H1 (cell line): Measurements from ENCODE around the gene HRH2. TPM values are rescaled to one million over a fixed set of nuclear protein-coding genes. Genes with fewer than 3 reads are reported as not detected.

Experiments
- CTCF ChIA-PET: fragments of 300-600 bp; sonication (Branson Sonifier 250); formaldehyde crosslinking; loops from one replicate; lab custom pipeline; 2021; ENCODE audit not compliant: partially characterized antibody; lab: Charles Lee
- POLR2A ChIA-PET: fragments of 300-600 bp; sonication (Branson Sonifier 250); formaldehyde crosslinking; loops from one replicate; lab custom pipeline; 2021; ENCODE audit warnings: inconsistent platforms; ENCODE audit not compliant: partially characterized antibody; lab: Charles Lee
- DNase-seq, 2 experiments: peaks; one replicate each; pipeline versions ENCODE4 v3.0.0 to v3.0.0-alpha.2; 2010 to 2022; ENCODE audit warnings: low spot score in 2 of 2, low read depth in 1 of 2, mixed read lengths in 1 of 2
- FAIRE-seq: peaks from 2 replicates; lab custom pipeline; 2011; peaks lifted over from hg19 to GRCh38; lab: Jason Lieb, UNC
- H2AFZ ChIP-seq: 2 replicates; pipeline ENCODE4 v1.8.1; 2012; ENCODE audit warnings: low read length, inconsistent platforms
- H2AK5ac ChIP-seq: 2 replicates; pipeline ENCODE4 v1.6.1; 2013; ENCODE audit warnings: low read depth, low read length
- H2BK120ac ChIP-seq: replicated peaks from 2 replicates; pipeline ENCODE3; 2013; ENCODE audit warnings: low read depth, low read length, inconsistent platforms
- H2BK12ac ChIP-seq: 2 replicates; pipeline ENCODE4 v1.6.1; 2013; ENCODE audit warnings: low read depth, low read length
- H2BK15ac ChIP-seq: 2 replicates; pipeline ENCODE4 v1.6.1; 2013; ENCODE audit warnings: low read length
- H2BK20ac ChIP-seq: 2 replicates; pipeline ENCODE4 v1.6.1; 2013; ENCODE audit warnings: low read length
- H2BK5ac ChIP-seq: 2 replicates; pipeline ENCODE4 v1.6.1; 2013; ENCODE audit warnings: low read depth, low read length
- H3K14ac ChIP-seq: 2 replicates; pipeline ENCODE4 v1.6.1; 2013; ENCODE audit warnings: inconsistent platforms; ENCODE audit not compliant: insufficient read length
- H3K18ac ChIP-seq: 2 replicates; pipeline ENCODE4 v1.6.1; 2013; ENCODE audit warnings: low read length; ENCODE audit errors: extremely low read depth
- H3K23ac ChIP-seq: 2 replicates; pipeline ENCODE4 v1.6.1; 2013; ENCODE audit warnings: inconsistent platforms; ENCODE audit not compliant: insufficient read length
- H3K23me2 ChIP-seq: 2 replicates; pipeline ENCODE4 v1.6.1; 2013; ENCODE audit warnings: low read depth, low read length
- H3K27ac ChIP-seq: 2 replicates; pipeline ENCODE4 v1.6.1; 2011; ENCODE audit warnings: low read depth, low read length, inconsistent platforms
- H3K27me3 ChIP-seq, 4 experiments: replicated peaks in 1 of 4; 1 replicate in 1 of 4; 2 replicates in 3 of 4; pipeline versions ENCODE4 v1.6.1 to v1.8.1; 2011 to 2013; ENCODE audit warnings: low read length in 3 of 4, mild to moderate bottlenecking in 3 of 4, inconsistent platforms in 2 of 4, mixed read lengths in 2 of 4, moderate library complexity in 1 of 4; ENCODE audit not compliant: control insufficient read depth in 3 of 4, insufficient read depth in 3 of 4; ENCODE audit errors: extremely low read depth in 1 of 4
- H3K36me3 ChIP-seq, 4 experiments: 2 replicates each; pipeline versions ENCODE4 v1.6.1 to v1.8.1; 2011 to 2013; ENCODE audit warnings: mild to moderate bottlenecking in 4 of 4, low read length in 3 of 4, moderate library complexity in 2 of 4, control low read depth in 1 of 4, inconsistent platforms in 1 of 4; ENCODE audit not compliant: insufficient read depth in 4 of 4, control insufficient read depth in 2 of 4
- H3K4ac ChIP-seq: replicated peaks from 2 replicates; pipeline ENCODE3; 2013; ENCODE audit warnings: low read length, low read depth, mixed read lengths, inconsistent platforms; ENCODE audit not compliant: insufficient read length
- H3K4me1 ChIP-seq, 4 experiments: replicated peaks in 1 of 4; 1 replicate in 1 of 4; 2 replicates in 3 of 4; pipeline versions ENCODE4 v1.6.1 to v1.8.1; 2011 to 2013; ENCODE audit warnings: low read length in 3 of 4, inconsistent platforms in 2 of 4, mixed read lengths in 1 of 4; ENCODE audit not compliant: insufficient read depth in 4 of 4, control insufficient read depth in 3 of 4
- H3K4me2 ChIP-seq, 2 experiments: 2 replicates each; pipeline versions ENCODE4 v1.6.1 to v1.8.1; 2011 to 2013; ENCODE audit warnings: low read depth in 2 of 2, low read length in 2 of 2, control low read depth in 1 of 2, inconsistent platforms in 1 of 2, mild to moderate bottlenecking in 1 of 2; ENCODE audit not compliant: insufficient read depth in 1 of 2
- H3K4me3 ChIP-seq, 4 experiments: fragments of 200-600, 300-600 bp in 1 of 4; sonication (generic), shearing (Covaris generic), sonication (Bioruptor Twin) in 1 of 4; 2 replicates each; pipeline versions ENCODE4 v1.5.1 to v1.8.1; 2011 to 2016; ENCODE audit warnings: low read length in 4 of 4, low read depth in 3 of 4, control low read depth in 2 of 4, inconsistent platforms in 2 of 4, mild to moderate bottlenecking in 2 of 4, mixed read lengths in 1 of 4, moderate library complexity in 1 of 4; ENCODE audit not compliant: insufficient read depth in 2 of 4; ENCODE audit errors: extremely low read depth in 1 of 4
- H3K56ac ChIP-seq: replicated peaks from 2 replicates; pipeline ENCODE3; 2013; ENCODE audit warnings: low read depth, mild to moderate bottlenecking, mixed read lengths, low read length, inconsistent platforms; ENCODE audit not compliant: insufficient read length
- H3K79me1 ChIP-seq: 2 replicates; pipeline ENCODE4 v1.6.1; 2013; ENCODE audit warnings: low read depth, low read length, control low read depth
- H3K79me2 ChIP-seq, 2 experiments: 2 replicates each; pipeline versions ENCODE4 v1.6.1 to v1.8.1; 2012 to 2013; ENCODE audit warnings: low read length in 2 of 2, mild to moderate bottlenecking in 2 of 2, inconsistent platforms in 1 of 2; ENCODE audit not compliant: insufficient read depth in 2 of 2, control insufficient read depth in 1 of 2
- H3K9ac ChIP-seq, 4 experiments: replicated peaks in 1 of 4; 1 replicate in 1 of 4; 2 replicates in 3 of 4; pipeline versions ENCODE4 v1.6.1 to v1.8.1; 2011 to 2013; ENCODE audit warnings: low read depth in 3 of 4, low read length in 3 of 4, control low read depth in 2 of 4, mild to moderate bottlenecking in 2 of 4, moderate library complexity in 2 of 4, inconsistent platforms in 1 of 4; ENCODE audit errors: extremely low read depth in 1 of 4
- H3K9me3 ChIP-seq, 2 experiments: 2 replicates each; pipeline versions ENCODE4 v1.6.1 to v1.8.1; 2012 to 2013; ENCODE audit warnings: mild to moderate bottlenecking in 2 of 2, moderate library complexity in 2 of 2, control low read depth in 1 of 2, inconsistent platforms in 1 of 2, low read depth in 1 of 2, low read length in 1 of 2, mixed read lengths in 1 of 2; ENCODE audit not compliant: insufficient read depth in 2 of 2
- H4K20me1 ChIP-seq, 2 experiments: replicated peaks in 1 of 2; 2 replicates each; pipeline versions ENCODE3 to v1.8.1; 2011 to 2013; ENCODE audit warnings: inconsistent platforms in 2 of 2, low read length in 2 of 2, mild to moderate bottlenecking in 1 of 2; ENCODE audit not compliant: insufficient read depth in 2 of 2, control insufficient read depth in 1 of 2
- H4K5ac ChIP-seq: 2 replicates; pipeline ENCODE4 v1.6.1; 2013; ENCODE audit warnings: low read length, low read depth, mixed read lengths, inconsistent platforms; ENCODE audit not compliant: insufficient read length
- H4K8ac ChIP-seq: 2 replicates; pipeline ENCODE4 v1.8.0; 2013; ENCODE audit warnings: mild to moderate bottlenecking, moderate library complexity, low read length, inconsistent platforms; ENCODE audit not compliant: insufficient read depth; ENCODE audit errors: extremely low read depth
- H4K91ac ChIP-seq: replicated peaks from 2 replicates; pipeline ENCODE3; 2013; ENCODE audit warnings: low read length, mixed read lengths, inconsistent platforms; ENCODE audit not compliant: insufficient read length
- CHD2 ChIP-seq: IDR thresholded peaks from 2 replicates; pipeline ENCODE4 v1.6.1; 2012; ENCODE audit warnings: low read length, improper control_type of control experiment
- EZH2 ChIP-seq: fragments of 200-600 bp; sonication (generic); IDR thresholded peaks from 2 replicates; pipeline ENCODE4 v1.7.1; 2012; ENCODE audit warnings: low read depth, mild to moderate bottlenecking, moderate library complexity, low read length, inconsistent platforms; ENCODE audit not compliant: severe bottlenecking
- NRF1 ChIP-seq: IDR thresholded peaks from 2 replicates; pipeline ENCODE4 v1.6.1; 2011; ENCODE audit warnings: mild to moderate bottlenecking, low read depth, low read length, improper control_type of control experiment
- POLR2A ChIP-seq, 2 experiments: IDR thresholded peaks; 1 replicate in 1 of 2; 2 replicates in 1 of 2; pipeline ENCODE4 v1.6.1; 2011; ENCODE audit warnings: low read depth in 2 of 2, low read length in 2 of 2, mild to moderate bottlenecking in 2 of 2; ENCODE audit errors: control extremely low read depth in 1 of 2
- RXRA ChIP-seq: IDR thresholded peaks from 2 replicates; pipeline ENCODE4 v1.6.1; 2011; ENCODE audit warnings: low read depth, mild to moderate bottlenecking, low read length, moderate library complexity; ENCODE audit not compliant: insufficient read depth
- USF2 ChIP-seq: IDR thresholded peaks from 2 replicates; pipeline ENCODE4 v1.6.1; 2011; ENCODE audit warnings: low read length, improper control_type of control experiment
- WGBS, 2 experiments: shearing (Covaris generic) in 1 of 2; methylation state at CpG; one replicate each; pipeline versions ENCODE4 v1.1.6 to v1.1.7; 2013 to 2015; ENCODE audit warnings: low lambda C conversion rate in 2 of 2, mixed read lengths in 2 of 2, inconsistent platforms in 1 of 2, low coverage in 1 of 2, missing lambda C conversion rate in 1 of 2; ENCODE audit not compliant: insufficient replicate concordance in 2 of 2, insufficient coverage in 1 of 2, insufficient read length in 1 of 2; ENCODE audit errors: extremely low coverage in 1 of 2, missing lambda C conversion rate in 1 of 2; 5-methylcytosine and 5-hydroxymethylcytosine counted together
- polyA plus RNA-seq, 7 experiments: library from polyadenylated mRNA; depleted of rRNA in 3 of 7; stranded (reverse) in 5 of 7; unstranded in 2 of 7; fragments of >200 nt in 5 of 7; fragments of 200-250 nt in 2 of 7; gene quantifications; 1 replicate in 5 of 7; 2 replicates in 1 of 7; 4 replicates in 1 of 7; pipeline versions ENCODE4 v1.2.1 to v1.2.3, GENCODE V29; 2011 to 2013; ENCODE audit warnings: missing spikeins in 2 of 7, mixed read lengths in 2 of 7
- total RNA-seq: library from RNA; stranded (reverse); fragmentation: NEBNext Ultra II Directional; extraction: Animal tissue kit (Norgen Biotek cat#: 25700); gene quantifications from 2 replicates; pipeline ENCODE4 v1.2.1, GENCODE V29; 2021
- TF ChIP-seq, protein P1 (sequence below), 3 experiments: IDR thresholded peaks; 1 replicate in 2 of 3; 2 replicates in 1 of 3; pipeline versions ENCODE4 v1.5.1 to v1.6.1; 2011; ENCODE audit warnings: low read length in 3 of 3, mild to moderate bottlenecking in 3 of 3, inconsistent platforms in 2 of 3, low read depth in 1 of 3, moderate library complexity in 1 of 3; ENCODE audit not compliant: insufficient read depth in 1 of 3; ENCODE audit errors: control extremely low read depth in 1 of 3

The HRH2 gene
- total and polyA plus RNA-seq, 2 of the 8 experiments (the other 6 are each of a cell fraction or from before 2014, with no cell fraction given) = 7.8 to 8.1 TPM

GRCh38 chr5:175713930-175714329, 56.1 kb downstream of the HRH2 start:
- no peak overlapping the region for H4K5ac ChIP-seq
- no peak overlapping the region for H3K27ac ChIP-seq
- H3K79me1 ChIP-seq = no peaks in the 10 kb centered on the region
- ChIA-PET CTCF (interaction anchor here (1.0 to 4.1 kb wide), 6 partner anchors 13 to 188 kb away, joined by 3 to 46 read pairs (median 7); no protein-coding TSS in a partner anchor), POLR2A (interaction anchor here (1.0 kb wide), 1 partner anchor 180 kb away, joined by 3 read pairs; no protein-coding TSS in a partner anchor)
- WGBS, 2 experiments = 93% methylated on average over 3 of the region's 3 CpGs; no CpG with 5 or more reads in 1 of the 2 experiments
- no peak overlapping the region for H2AFZ ChIP-seq
- H2BK12ac ChIP-seq = no peak overlapping the region
- FAIRE-seq (no peak), DNase-seq (no peak)
- no peak overlapping the region for H2BK120ac ChIP-seq
- peaks cover 0 to 3% (median 0%) of the 10 kb centered on the region in 4 experiments; a peak in 2 of 8 replicates for H3K36me3 ChIP-seq
- no peak overlapping the region for H3K14ac ChIP-seq
- H2BK20ac ChIP-seq = no peak overlapping the region
- H3K4me2 ChIP-seq = no peak overlapping the region
- no peak overlapping the region for H3K18ac ChIP-seq
- H4K91ac ChIP-seq = no peak overlapping the region
- H3K23ac ChIP-seq = no peak overlapping the region
- no peaks in the 10 kb centered on the region for H3K23me2 ChIP-seq
- peaks cover 17 to 27% of the 10 kb centered on the region in 2 experiments for H3K9me3 ChIP-seq
- no peaks in the 10 kb centered on the region for H3K79me2 ChIP-seq
- no peak overlapping the region for H4K8ac ChIP-seq
- H2AK5ac ChIP-seq = no peak overlapping the region
- no peak overlapping the region for H3K4me3 ChIP-seq
- peaks cover 0 to 2% (median 0%) of the 10 kb centered on the region in 4 experiments; a peak in 1 of 7 replicates for H3K27me3 ChIP-seq
- no peaks in the 10 kb centered on the region for H4K20me1 ChIP-seq
- no peaks in the 10 kb centered on the region for H3K4me1 ChIP-seq
- no peak overlapping the region for H3K56ac ChIP-seq
- no peak overlapping the region for H2BK15ac ChIP-seq
- H3K4ac ChIP-seq = no peak overlapping the region
- H2BK5ac ChIP-seq = no peak overlapping the region
- no peak overlapping the region for H3K9ac ChIP-seq
- TF ChIP-seq USF2 (no peak), NRF1 (no peak), CHD2 (no peak), EZH2 (no peak), POLR2A (IDR thresholded peaks at IDR 0.05; ENCODE audit: control extremely low read depth in 1 of 2, low read depth in 2 of 2, low read length in 2 of 2) (no peak), RXRA (no peak)
- TF ChIP-seq, protein P1, sequence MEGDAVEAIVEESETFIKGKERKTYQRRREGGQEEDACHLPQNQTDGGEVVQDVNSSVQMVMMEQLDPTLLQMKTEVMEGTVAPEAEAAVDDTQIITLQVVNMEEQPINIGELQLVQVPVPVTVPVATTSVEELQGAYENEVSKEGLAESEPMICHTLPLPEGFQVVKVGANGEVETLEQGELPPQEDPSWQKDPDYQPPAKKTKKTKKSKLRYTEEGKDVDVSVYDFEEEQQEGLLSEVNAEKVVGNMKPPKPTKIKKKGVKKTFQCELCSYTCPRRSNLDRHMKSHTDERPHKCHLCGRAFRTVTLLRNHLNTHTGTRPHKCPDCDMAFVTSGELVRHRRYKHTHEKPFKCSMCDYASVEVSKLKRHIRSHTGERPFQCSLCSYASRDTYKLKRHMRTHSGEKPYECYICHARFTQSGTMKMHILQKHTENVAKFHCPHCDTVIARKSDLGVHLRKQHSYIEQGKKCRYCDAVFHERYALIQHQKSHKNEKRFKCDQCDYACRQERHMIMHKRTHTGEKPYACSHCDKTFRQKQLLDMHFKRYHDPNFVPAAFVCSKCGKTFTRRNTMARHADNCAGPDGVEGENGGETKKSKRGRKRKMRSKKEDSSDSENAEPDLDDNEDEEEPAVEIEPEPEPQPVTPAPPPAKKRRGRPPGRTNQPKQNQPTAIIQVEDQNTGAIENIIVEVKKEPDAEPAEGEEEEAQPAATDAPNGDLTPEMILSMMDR (IDR thresholded peaks at IDR 0.05; ENCODE audit: control extremely low read depth in 1 of 3, insufficient read depth in 1 of 3, low read depth in 1 of 3, low read length in 3 of 3) = no peak
